ENCODE data around the gene CCDC85C. TPM values are rescaled to one million over a fixed set of nuclear protein-coding genes. Genes with fewer than 3 reads are reported as not detected.

CCDC85C gene
- total RNA-seq, 1 experiment from 2014 or later, result 33.2 TPM

- Mint-ChIP-seq H3K4me1 (peaks cover 31 to 46% of the 10 kb centered on the region in 2 experiments), H3K27me3 (ENCODE audit: low read depth) (peaks cover 53% of the 10 kb centered on the region), H3K36me3 (ENCODE audit: insufficient read depth in 1 of 3, low read depth in 3 of 3) (peaks cover 0 to 3% (median 0%) of the 10 kb centered on the region in 3 experiments; a peak in 3 of 7 replicates), H3K4me3 (peak overlapping the region; percentile 79 to 88), H3K27ac (peak overlapping the region; percentile 76 to 97 (median 94); a peak in 5 of 7 replicates), H3K9me3 (no peaks in the 10 kb centered on the region)
- Histone ChIP-seq H3K79me2 (ENCODE audit: insufficient read depth, low read length) (peaks cover 8% of the 10 kb centered on the region; the same call in 1 of the 2 replicates), H3K56ac (ENCODE audit: insufficient read length, low read depth, low read length) (no peak overlapping the region), H3K18ac (ENCODE audit: insufficient read length, low read depth, low read length) (peak overlapping the region; percentile 85), H3K4me2 (ENCODE audit: insufficient read depth, insufficient read length, low read length) (peak overlapping the region; percentile 61), H2BK120ac (ENCODE audit: low read depth, low read length, poor library complexity, severe bottlenecking) (no peak overlapping the region), H3K14ac (ENCODE audit: insufficient read depth, low read length) (peak overlapping the region; percentile 78), H4K5ac (ENCODE audit: insufficient read length, low read depth, low read length) (no peak overlapping the region), H3K4ac (ENCODE audit: low read depth, low read length) (no peak overlapping the region), H3T11ph (ENCODE audit: low read length) (no peak overlapping the region), H3K23me2 (ENCODE audit: insufficient read length, low read depth, low read length, poor library complexity, severe bottlenecking) (peaks cover 18% of the 10 kb centered on the region), H2AK5ac (ENCODE audit: insufficient read length, low read length) (no peak overlapping the region), H3K9me3 (ENCODE audit: control insufficient read depth, low read depth, low read length) (no peaks in the 10 kb centered on the region), H4K91ac (ENCODE audit: insufficient read length, low read depth, low read length) (no peak overlapping the region), H2BK20ac (ENCODE audit: low read depth, low read length, poor library complexity, severe bottlenecking) (no peak overlapping the region), H3K79me1 (ENCODE audit: insufficient read depth, low read depth, low read length, poor library complexity, severe bottlenecking) (peaks cover 3% of the 10 kb centered on the region), H4K8ac (replicated peaks; ENCODE audit: insufficient read length, low read depth, low read length) (no peak overlapping the region), H4K20me1 (ENCODE audit: control insufficient read depth, insufficient read depth, insufficient read length) (no peaks in the 10 kb centered on the region), H3K9ac (ENCODE audit: extremely low read depth, insufficient read length, low read length) (peak overlapping the region; percentile 63), H3K27me3 (ENCODE audit: insufficient read depth, low read length) (peaks cover 18% of the 10 kb centered on the region; the same call in 1 of the 2 replicates), H2BK15ac (ENCODE audit: low read depth, low read length) (no peak overlapping the region), H3K27ac (ENCODE audit: insufficient read length, low read depth, low read length) (no peak overlapping the region), H3K23ac (ENCODE audit: insufficient read length, low read depth, low read length) (no peak overlapping the region), H2BK12ac (ENCODE audit: insufficient read length, low read depth, low read length) (no peak overlapping the region), H2AFZ (ENCODE audit: low read length) (no peak overlapping the region), H2BK5ac (ENCODE audit: insufficient read length, low read length) (no peak overlapping the region), H3K4me1 (ENCODE audit: insufficient read depth, low read length) (no peaks in the 10 kb centered on the region; the same call in 1 of the 2 replicates)
- no peak for TF ChIP-seq CTCF (conservative IDR thresholded peaks at IDR 0.05)
- WGBS (ENCODE audit: extremely low coverage, insufficient read length, low lambda C conversion rate), result no CpG with 5 or more reads among the region's 50 CpGs
- DNase-seq, result no peak
These were observed 825 bp upstream of the CCDC85C start for GRCh38 chr14:99604766-99605298.
